Upper lobe of right lung (tissue), 1 donor: ENCODE measurements around the gene VTCN1. TPM values are rescaled to one million over a fixed set of nuclear protein-coding genes. Genes with fewer than 3 reads are reported as not detected.

Source experiments
- ATAC-seq: fragments of 200-7000 bp; cut with Tn5 transposase; one replicate; pipeline ENCODE4 v1.9.1; 2020; ENCODE audit warnings: mild to moderate bottlenecking, moderate library complexity
- DNase-seq: peaks from one replicate; pipeline ENCODE4 v3.0.0-alpha.2; 2020
- H3K27ac ChIP-seq: fragments of 200-600 bp; one replicate; pipeline ENCODE4 v1.8.0; 2022
- H3K27me3 ChIP-seq: fragments of 200-600 bp; one replicate; pipeline ENCODE4 v1.8.0; 2022; ENCODE audit warnings: mild to moderate bottlenecking
- H3K36me3 ChIP-seq: fragments of 200-600 bp; one replicate; pipeline ENCODE4 v1.8.0; 2022
- H3K4me1 ChIP-seq: fragments of 200-600 bp; one replicate; pipeline ENCODE4 v1.8.0; 2022
- H3K4me3 ChIP-seq: fragments of 200-600 bp; one replicate; pipeline ENCODE4 v1.8.0; 2022; ENCODE audit warnings: mild to moderate bottlenecking
- H3K9me3 ChIP-seq: fragments of 200-600 bp; one replicate; pipeline ENCODE4 v1.8.0; 2022
- intact Hi-C: fragments of 100-400 bp; cut with DNase I; formaldehyde crosslinking; loops from one replicate; pipeline ENCODE4 v1.11.0; 2022
- total RNA-seq: library from RNA; stranded (reverse); fragmentation: NEBNext Ultra II Directional; extraction: Animal tissue kit (Norgen Biotek cat#: 25700); gene quantifications from one replicate; pipeline ENCODE4 v1.2.1, GENCODE V29; 2021
- TF ChIP-seq, protein P1 (sequence below): fragments of 200-600 bp; IDR thresholded peaks from one replicate; pipeline ENCODE4 v1.8.0; 2022; ENCODE audit warnings: antibody characterized with exemption
- donor health status: DM: no; HTN: yes; CAD: no; lungs with severe emphysema.

Gene VTCN1
- total RNA-seq, 1 donor from 2014 or later, result not detected

DNA sequence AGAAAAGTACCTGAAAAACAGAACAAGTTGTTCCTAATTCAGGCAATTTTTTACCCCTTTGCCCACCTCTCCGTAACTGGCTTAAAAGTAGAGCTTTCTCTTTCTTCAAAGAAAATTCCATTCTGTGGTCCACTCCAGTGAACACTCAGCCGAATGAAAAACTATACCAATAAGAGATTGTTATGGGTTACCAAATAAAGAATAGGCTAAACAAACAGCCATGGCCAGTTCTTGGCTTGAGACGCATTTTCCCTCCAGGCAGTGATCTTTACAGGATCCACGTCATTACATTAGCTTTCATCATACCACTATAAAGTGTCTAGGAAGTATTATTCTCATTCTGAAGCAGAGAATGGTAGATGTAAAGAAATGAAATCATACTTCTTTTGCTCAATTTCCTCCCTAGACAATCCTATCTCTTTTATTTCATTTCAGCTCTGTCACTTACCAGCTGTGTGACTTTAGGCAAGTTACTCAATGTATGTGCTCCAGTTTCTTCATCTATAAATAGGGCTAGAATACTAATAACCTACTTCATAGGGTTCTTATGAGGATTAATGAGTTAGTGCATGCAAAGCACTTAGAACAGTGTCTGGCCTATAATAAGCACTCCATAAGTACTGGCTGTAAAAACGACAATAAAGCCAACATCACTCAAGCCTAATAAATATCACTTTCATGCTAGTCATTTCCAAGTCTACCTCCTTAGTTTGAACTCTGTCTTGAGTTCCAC is 62.7 kb downstream of the VTCN1 start:
- Histone ChIP-seq H3K4me1 (no peaks in the 10 kb centered on the region), H3K27me3 (peaks cover 11% of the 10 kb centered on the region), H3K9me3 (no peaks in the 10 kb centered on the region), H3K36me3 (no peaks in the 10 kb centered on the region), H3K27ac (no peak overlapping the region), H3K4me3 (no peak overlapping the region)
- ATAC-seq (no peak), DNase-seq (no peak)
- intact Hi-C loops, result no loop called here
- TF ChIP-seq, protein P1, sequence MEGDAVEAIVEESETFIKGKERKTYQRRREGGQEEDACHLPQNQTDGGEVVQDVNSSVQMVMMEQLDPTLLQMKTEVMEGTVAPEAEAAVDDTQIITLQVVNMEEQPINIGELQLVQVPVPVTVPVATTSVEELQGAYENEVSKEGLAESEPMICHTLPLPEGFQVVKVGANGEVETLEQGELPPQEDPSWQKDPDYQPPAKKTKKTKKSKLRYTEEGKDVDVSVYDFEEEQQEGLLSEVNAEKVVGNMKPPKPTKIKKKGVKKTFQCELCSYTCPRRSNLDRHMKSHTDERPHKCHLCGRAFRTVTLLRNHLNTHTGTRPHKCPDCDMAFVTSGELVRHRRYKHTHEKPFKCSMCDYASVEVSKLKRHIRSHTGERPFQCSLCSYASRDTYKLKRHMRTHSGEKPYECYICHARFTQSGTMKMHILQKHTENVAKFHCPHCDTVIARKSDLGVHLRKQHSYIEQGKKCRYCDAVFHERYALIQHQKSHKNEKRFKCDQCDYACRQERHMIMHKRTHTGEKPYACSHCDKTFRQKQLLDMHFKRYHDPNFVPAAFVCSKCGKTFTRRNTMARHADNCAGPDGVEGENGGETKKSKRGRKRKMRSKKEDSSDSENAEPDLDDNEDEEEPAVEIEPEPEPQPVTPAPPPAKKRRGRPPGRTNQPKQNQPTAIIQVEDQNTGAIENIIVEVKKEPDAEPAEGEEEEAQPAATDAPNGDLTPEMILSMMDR, result no peak

DNA sequence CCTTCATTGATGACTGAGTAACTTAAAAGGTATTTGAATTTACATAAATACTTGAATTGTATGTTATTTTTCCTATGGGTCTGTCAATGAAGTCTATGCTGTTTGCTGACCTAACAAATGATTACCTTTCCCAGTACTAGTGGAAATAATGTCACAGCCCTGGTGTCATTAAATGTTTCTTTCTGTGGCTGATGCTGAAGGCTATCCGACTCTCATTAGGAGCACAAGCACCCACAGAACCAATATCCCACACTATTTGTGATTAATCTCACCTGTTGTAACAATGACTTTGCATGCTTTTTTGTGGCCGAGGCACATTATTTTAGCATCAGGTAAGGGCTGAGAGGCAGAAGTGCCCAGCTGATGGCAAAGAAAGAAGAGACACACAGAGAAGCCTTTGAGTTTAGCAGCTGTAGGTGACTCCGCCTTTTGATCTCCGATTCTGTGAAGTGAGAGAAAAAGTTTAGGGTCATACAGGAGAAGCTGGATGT is 63.3 kb downstream of the VTCN1 start:
- Histone ChIP-seq H3K4me3 (no peak overlapping the region), H3K4me1 (no peaks in the 10 kb centered on the region), H3K9me3 (no peaks in the 10 kb centered on the region), H3K27ac (no peak overlapping the region), H3K27me3 (peaks cover 11% of the 10 kb centered on the region), H3K36me3 (no peaks in the 10 kb centered on the region)
- DNase-seq, result no peak
- TF ChIP-seq, protein P1, result no peak
- ATAC-seq, result no peak
- intact Hi-C loops, result no loop called here

DNA sequence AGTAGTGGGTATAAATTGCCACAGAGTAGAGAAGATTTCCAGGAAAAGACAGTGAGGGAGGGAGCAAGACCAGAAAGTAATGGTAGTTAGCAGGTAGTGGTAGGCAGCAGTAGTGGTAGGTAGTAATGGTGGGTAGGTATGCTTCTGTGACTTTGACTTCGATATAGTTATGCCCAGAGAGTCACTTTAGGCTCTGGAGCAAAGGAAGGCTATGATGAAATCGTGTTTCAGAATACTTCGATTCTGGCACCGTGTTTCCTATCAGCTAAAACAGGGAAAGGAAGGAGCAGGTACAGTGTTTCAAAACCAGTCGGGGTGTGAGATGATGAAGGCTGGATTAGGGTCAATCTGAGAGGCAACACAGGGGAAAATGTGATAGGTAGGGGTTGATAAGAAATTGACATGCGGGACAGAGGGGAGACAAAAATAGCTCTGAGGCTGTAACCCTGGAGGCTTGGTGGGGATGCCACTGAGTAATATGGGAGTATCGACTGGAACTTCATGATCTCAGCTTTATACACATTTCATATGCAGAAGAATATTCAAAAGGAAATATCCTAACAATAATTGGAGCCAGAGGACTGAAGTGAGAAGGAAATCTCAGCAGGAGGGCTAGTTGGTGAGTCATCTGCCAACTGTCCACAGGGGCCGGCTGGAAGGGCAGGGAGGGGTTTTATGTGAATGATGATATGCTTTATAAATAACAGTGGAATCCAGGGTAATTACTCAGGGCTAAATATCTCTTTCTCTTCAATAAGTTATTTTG is 64.0 kb downstream of the VTCN1 start:
- ATAC-seq (no peak), DNase-seq (no peak)
- H3K27ac ChIP-seq, result no peak overlapping the region
- peaks cover 11% of the 10 kb centered on the region for H3K27me3 ChIP-seq
- intact Hi-C loops, result no loop called here
- TF ChIP-seq, protein P1, result no peak
- no peaks in the 10 kb centered on the region for H3K4me1 ChIP-seq
- no peak overlapping the region for H3K4me3 ChIP-seq
- H3K36me3 ChIP-seq, result no peaks in the 10 kb centered on the region
- H3K9me3 ChIP-seq, result no peaks in the 10 kb centered on the region

DNA sequence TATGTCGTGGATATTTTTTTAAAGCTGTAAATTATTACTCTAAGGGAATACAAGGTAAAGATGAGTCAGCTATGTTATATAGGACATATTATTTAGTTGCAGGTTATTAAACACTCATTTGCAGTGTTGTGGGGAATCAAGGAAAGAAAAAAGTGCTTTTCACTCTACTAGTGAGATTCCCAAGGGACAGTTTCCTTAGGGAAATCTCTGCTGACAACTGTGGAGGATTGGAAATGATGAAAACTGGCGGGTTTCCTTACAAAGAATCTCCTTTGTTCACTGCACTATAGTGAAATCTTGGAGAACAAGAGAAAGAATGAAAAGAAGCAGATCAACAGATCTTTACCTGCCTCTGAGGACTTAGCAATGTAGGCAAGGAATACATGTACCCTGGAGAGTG is 64.7 kb downstream of the VTCN1 start:
- ATAC-seq (no peak), DNase-seq (no peak)
- H3K4me3 ChIP-seq, result no peak overlapping the region
- no peak overlapping the region for H3K27ac ChIP-seq
- no peaks in the 10 kb centered on the region for H3K36me3 ChIP-seq
- H3K4me1 ChIP-seq, result no peaks in the 10 kb centered on the region
- intact Hi-C loops, result no loop called here
- TF ChIP-seq, protein P1, result no peak
- no peaks in the 10 kb centered on the region for H3K9me3 ChIP-seq
- peaks cover 11% of the 10 kb centered on the region for H3K27me3 ChIP-seq

DNA sequence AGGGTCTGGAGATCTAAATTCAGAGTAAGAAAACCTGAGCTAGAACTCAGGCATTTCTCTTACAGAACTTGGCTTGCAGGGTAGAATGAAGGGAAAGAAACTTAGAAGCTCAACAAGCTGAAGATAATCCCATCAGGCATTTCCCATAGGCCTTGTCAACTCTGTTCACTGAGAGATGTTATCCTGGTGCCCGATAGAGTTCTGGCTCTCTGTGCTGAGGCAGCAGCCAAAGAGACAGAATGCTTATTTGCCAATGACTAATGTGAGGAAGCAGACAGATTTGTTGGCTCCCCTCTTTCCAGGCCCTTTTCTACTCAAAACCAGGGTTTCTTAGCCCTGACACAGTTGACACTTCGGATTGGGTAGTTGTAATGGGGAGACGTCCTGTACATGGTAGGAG is 66.9 kb downstream of the VTCN1 start:
- intact Hi-C loops, result no loop called here
- Histone ChIP-seq H3K4me1 (no peaks in the 10 kb centered on the region), H3K36me3 (no peaks in the 10 kb centered on the region), H3K27ac (no peak overlapping the region), H3K27me3 (peaks cover 11% of the 10 kb centered on the region), H3K4me3 (no peak overlapping the region), H3K9me3 (no peaks in the 10 kb centered on the region)
- ATAC-seq, result no peak
- TF ChIP-seq, protein P1, result no peak
- no peak for DNase-seq
